LNCaP clone FGC (cell line): ENCODE data around the gene TBC1D14.

Experiments used
- DNase-seq: peaks from one replicate; pipeline ENCODE4 v3.0.0-alpha.2; 2011; ENCODE audit warnings: low read depth
- H3K4me3 ChIP-seq: 2 replicates; pipeline ENCODE4 v1.5.1; 2011; ENCODE audit warnings: mild to moderate bottlenecking, low read depth, low read length, control low read depth
- CTCF ChIP-seq: IDR thresholded peaks from 2 replicates; pipeline ENCODE4 v1.5.1; 2012; ENCODE audit warnings: mild to moderate bottlenecking; ENCODE audit not compliant: control insufficient read depth, insufficient read depth; ENCODE audit errors: extremely low read depth

TBC1D14 gene

GRCh38 chr4:7021355-7021754 lies 111.7 kb downstream of the TBC1D14 start:
- DNase-seq, result no peak
- TF ChIP-seq CTCF, result no peak

GRCh38 chr4:7021930-7022664 lies 112.5 kb downstream of the TBC1D14 start:
- H3K4me3 ChIP-seq, result no peak overlapping the region
- no peak for TF ChIP-seq CTCF
- DNase-seq, result no peak

More at GRCh38 chr4:7021355-7021754, 111.7 kb downstream of the TBC1D14 start:
- no peak overlapping the region for H3K4me3 ChIP-seq

GRCh38 chr4:7023486-7023885 lies 113.9 kb downstream of the TBC1D14 start:
- no peak for DNase-seq

GRCh38 chr4:7023901-7024300 lies 114.3 kb downstream of the TBC1D14 start:
- no peak for TF ChIP-seq CTCF
- DNase-seq, result no peak
- H3K4me3 ChIP-seq, result no peak overlapping the region

More at GRCh38 chr4:7023486-7023885, 113.9 kb downstream of the TBC1D14 start:
- no peak overlapping the region for H3K4me3 ChIP-seq
- no peak for TF ChIP-seq CTCF

- no peak overlapping the region for H3K4me3 ChIP-seq
- no peak for TF ChIP-seq CTCF
- DNase-seq, result no peak
Observed at GRCh38 chr4:7024336-7024890, 114.8 kb downstream of the TBC1D14 start.

GRCh38 chr4:7025040-7025602 lies 115.5 kb downstream of the TBC1D14 start:
- DNase-seq, result no peak
- H3K4me3 ChIP-seq, result no peak overlapping the region
- no peak for TF ChIP-seq CTCF

GRCh38 chr4:7026107-7026506 lies 116.5 kb downstream of the TBC1D14 start:
- no peak for DNase-seq
- no peak for TF ChIP-seq CTCF
- no peak overlapping the region for H3K4me3 ChIP-seq
